LNCAP (cell line): ENCODE results near the gene PARVG.

ENCODE experiments used
- TF ChIP-seq, protein P1 (sequence below): fragments of 450-650 bp; IDR thresholded peaks from 2 replicates; pipeline ENCODE4 v1.5.1; 2017; ENCODE audit warnings: mild to moderate bottlenecking

The PARVG gene

DNA sequence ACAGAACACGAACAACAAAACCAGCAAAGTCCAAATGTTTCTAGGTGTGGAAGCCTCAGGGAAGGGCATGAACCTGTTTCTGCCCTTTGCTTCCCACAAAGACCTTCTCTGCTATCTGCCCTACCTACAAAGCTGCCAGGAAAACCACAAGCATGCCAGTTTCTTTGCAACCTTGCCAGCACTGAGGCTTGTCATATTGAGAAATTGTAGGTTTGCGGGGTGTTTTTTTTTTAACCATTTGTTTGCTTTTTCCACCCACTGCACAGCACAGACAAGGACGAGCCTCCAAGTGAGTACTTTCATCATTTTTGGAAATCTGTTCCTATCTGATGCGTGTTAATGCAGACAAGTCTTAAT is 12.8 kb downstream of the PARVG start:
- TF ChIP-seq, protein P1, sequence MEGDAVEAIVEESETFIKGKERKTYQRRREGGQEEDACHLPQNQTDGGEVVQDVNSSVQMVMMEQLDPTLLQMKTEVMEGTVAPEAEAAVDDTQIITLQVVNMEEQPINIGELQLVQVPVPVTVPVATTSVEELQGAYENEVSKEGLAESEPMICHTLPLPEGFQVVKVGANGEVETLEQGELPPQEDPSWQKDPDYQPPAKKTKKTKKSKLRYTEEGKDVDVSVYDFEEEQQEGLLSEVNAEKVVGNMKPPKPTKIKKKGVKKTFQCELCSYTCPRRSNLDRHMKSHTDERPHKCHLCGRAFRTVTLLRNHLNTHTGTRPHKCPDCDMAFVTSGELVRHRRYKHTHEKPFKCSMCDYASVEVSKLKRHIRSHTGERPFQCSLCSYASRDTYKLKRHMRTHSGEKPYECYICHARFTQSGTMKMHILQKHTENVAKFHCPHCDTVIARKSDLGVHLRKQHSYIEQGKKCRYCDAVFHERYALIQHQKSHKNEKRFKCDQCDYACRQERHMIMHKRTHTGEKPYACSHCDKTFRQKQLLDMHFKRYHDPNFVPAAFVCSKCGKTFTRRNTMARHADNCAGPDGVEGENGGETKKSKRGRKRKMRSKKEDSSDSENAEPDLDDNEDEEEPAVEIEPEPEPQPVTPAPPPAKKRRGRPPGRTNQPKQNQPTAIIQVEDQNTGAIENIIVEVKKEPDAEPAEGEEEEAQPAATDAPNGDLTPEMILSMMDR, result no peak

GRCh38 chr22:44194569-44194968 is 13.8 kb downstream of the PARVG start:
- TF ChIP-seq, protein P1, result no peak

- TF ChIP-seq, protein P1, result no peak
Observed at GRCh38 chr22:44195189-44195871, 14.6 kb downstream of the PARVG start.

- TF ChIP-seq, protein P1, result no peak
Observed at GRCh38 chr22:44196241-44196640, 15.5 kb downstream of the PARVG start.

DNA sequence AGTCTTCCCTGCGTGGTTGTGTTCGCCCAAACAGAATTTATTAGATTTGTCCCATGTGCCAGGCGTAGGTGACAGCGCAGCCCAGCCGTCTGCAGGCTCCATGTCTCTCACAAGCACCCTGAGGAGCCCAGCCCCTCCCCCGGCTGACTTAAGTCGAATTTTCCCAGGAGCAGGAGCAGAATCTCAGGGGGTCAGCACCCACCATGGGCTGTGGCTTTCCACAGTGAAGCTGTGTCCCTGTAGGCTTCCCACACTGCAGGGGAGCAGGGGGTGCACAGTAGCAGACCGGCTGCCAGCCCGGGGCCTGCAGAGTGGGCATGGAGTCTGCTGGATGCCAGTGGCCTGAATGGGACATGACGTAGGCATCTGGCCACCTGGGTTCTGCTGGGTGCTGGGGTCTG is 16.0 kb downstream of the PARVG start:
- TF ChIP-seq, protein P1, result no peak

- TF ChIP-seq, protein P1, result no peak
Observed at GRCh38 chr22:44197271-44197670, 16.5 kb downstream of the PARVG start.

DNA sequence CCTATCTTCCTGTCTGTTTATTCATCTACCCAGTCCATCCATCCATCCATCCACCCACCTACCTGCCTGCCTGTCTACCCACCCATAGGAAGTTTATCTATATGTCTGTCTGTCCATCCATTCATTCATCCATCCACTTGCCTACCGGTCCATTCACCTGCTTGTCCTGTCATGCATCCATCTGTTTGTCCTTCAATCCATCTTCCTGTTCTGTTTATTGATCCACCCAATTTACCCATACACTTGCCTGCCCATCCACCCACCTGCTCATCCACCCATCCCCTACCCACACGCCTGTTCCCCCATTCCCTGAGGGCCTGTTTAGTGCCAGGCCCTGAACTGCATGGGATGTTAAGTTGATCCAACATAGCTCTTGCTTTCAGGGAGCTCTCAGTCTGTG is 18.4 kb downstream of the PARVG start:
- TF ChIP-seq, protein P1, result no peak

DNA sequence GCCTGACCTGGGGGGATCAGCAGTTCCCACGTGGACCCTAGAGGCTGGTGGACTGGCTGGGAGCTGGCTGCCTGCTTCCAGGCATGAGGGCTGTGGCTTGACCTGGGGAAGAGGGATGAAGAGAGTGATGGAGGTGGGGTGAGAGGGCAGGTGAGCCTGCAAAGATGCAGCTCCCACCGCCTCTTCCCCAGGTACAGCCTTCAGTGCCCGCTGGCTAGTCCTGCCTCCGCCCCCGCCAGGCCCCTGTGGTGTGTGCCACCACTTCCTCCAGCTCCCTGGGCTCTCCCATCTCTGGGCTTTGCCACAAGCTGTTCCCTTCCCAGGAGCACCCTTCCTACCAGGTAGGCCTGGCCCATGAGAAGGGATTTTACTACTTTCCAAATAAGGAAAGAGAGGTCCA is 19.1 kb downstream of the PARVG start:
- TF ChIP-seq, protein P1, result no peak
